Heart right ventricle (tissue), 16 donors: ENCODE results near the gene ADAM11. TPM values are rescaled to one million over a fixed set of nuclear protein-coding genes. Genes with fewer than 3 reads are reported as not detected.
A peak's percentile ranks its signal among the peaks of the same experiment; 100 is the strongest.
"Not testable (repeated sequence)": the region's sequence is repeated elsewhere in the genome, so short reads cannot be mapped to it uniquely, and the experiment has no call there.

Source experiments
- ATAC-seq, 8 donors: fragments of 200-7000 bp; cut with Tn5 transposase; one replicate each; pipeline ENCODE4 v1.9.1; 2020; ENCODE audit warnings: mild to moderate bottlenecking in 8 of 8, moderate library complexity in 8 of 8, moderate number of reproducible peaks in 1 of 8
- DNase-seq, 2 donors: peaks; one replicate each; pipeline ENCODE4 v3.0.0-alpha.2; 2020
- H3K27ac ChIP-seq, 10 donors: fragments of 200-600 bp; sonication (generic) in 2 of 10; one replicate each; pipeline versions ENCODE4 v1.5.0 to v1.8.0; 2020 to 2022; ENCODE audit warnings: mild to moderate bottlenecking in 3 of 10
- H3K27me3 ChIP-seq, 7 donors: fragments of 200-600 bp; one replicate each; pipeline ENCODE4 v1.8.0; 2021 to 2022; ENCODE audit warnings: mild to moderate bottlenecking in 2 of 7
- H3K36me3 ChIP-seq, 9 donors: fragments of 200-600 bp; sonication (generic) in 1 of 9; one replicate each; pipeline versions ENCODE4 v1.5.0 to v1.8.0; 2020 to 2022; ENCODE audit warnings: mild to moderate bottlenecking in 2 of 9
- H3K4me1 ChIP-seq, 9 donors: fragments of 200-600 bp; sonication (generic) in 1 of 9; one replicate each; pipeline versions ENCODE4 v1.5.0 to v1.8.0; 2020 to 2022; ENCODE audit warnings: mild to moderate bottlenecking in 4 of 9
- H3K4me3 ChIP-seq, 10 donors: fragments of 200-600 bp; sonication (generic) in 2 of 10; one replicate each; pipeline versions ENCODE4 v1.5.0 to v1.8.0; 2020 to 2022; ENCODE audit warnings: mild to moderate bottlenecking in 7 of 10, moderate library complexity in 2 of 10
- H3K9me3 ChIP-seq, 11 donors: fragments of 200-600 bp in 10 of 11; sonication (generic) in 2 of 11; one replicate each; pipeline versions ENCODE4 v1.5.0 to v1.8.0; 2013 to 2022; ENCODE audit warnings: mild to moderate bottlenecking in 2 of 11, control low read depth in 1 of 11, moderate library complexity in 1 of 11
- WGBS, 2 donors: extraction: QIAGEN DNeasy Blood & Tissue Kit; methylation state at CpG; one replicate each; pipeline ENCODE4 v1.1.7; 2013; ENCODE audit warnings: inconsistent platforms in 1 of 2; 5-methylcytosine and 5-hydroxymethylcytosine counted together
- intact Hi-C, 10 donors: fragments of 100-400 bp; cut with DNase I; formaldehyde crosslinking; loops; one replicate each; pipeline versions ENCODE4 v1.11.1 to v1.14.2; 2022
- long read RNA-seq, 3 donors: library from polyadenylated mRNA; unstranded; transcript quantifications; one replicate each; pipeline ENCODE4 v2.0.0, GENCODE V29; 2020 to 2021
- polyA plus RNA-seq, 2 donors: library from polyadenylated mRNA; stranded (reverse); fragments of 200-250 nt; gene quantifications; one replicate each; pipeline ENCODE4 v1.2.3, GENCODE V29; 2013
- total RNA-seq, 10 donors: library from RNA; stranded (reverse); fragmentation: NEBNext Ultra II Directional in 3 of 10; extraction: Animal tissue kit (Norgen Biotek cat#: 25700) in 3 of 10; gene quantifications; one replicate each; pipeline versions ENCODE4 v1.2.1 to v1.2.4, GENCODE V29; 2021 to 2023
- TF ChIP-seq, protein P1 (sequence below), 9 donors: fragments of 200-600 bp; sonication (generic) in 2 of 9; IDR thresholded peaks; one replicate each; pipeline versions ENCODE4 v1.5.0 to v1.8.0; 2021 to 2022; ENCODE audit warnings: antibody characterized with exemption in 9 of 9, mild to moderate bottlenecking in 5 of 9, moderate library complexity in 1 of 9
- donor health status: Arrhythmogenic right ventricular cardiomyopathy.
- donor health status: ischemic (EF 13 %, LVEDD 7.1; RV severe dilation, severe dysfunction).
- donor health status: healthy with polysubstance abuse.
- donor health status: DM: no; HTN: yes; CAD: no.
- donor health status: DM: no; HTN: no; CAD: no.
- donor health status: ischemic (EF 25% LVEDD 6.9; RV normal size, moderate dysfunction).
- donor health status: ischemic (EF 25% LVEDD 5.7; RV mildly dilated, moderate dysfunction).
- donor health status: healthy.
- donor health status: DM: yes; HTN: yes; CAD: no.
- donor health status: Ischemic cardiomyopathy.
- donor health status: ischemic (EF 35%, LVEDD 5.7; RV mildly dilated, moderate dysfunction).
- donor health status: nonischemic (EF 11% LVEDD 7.7; RV severe dilation, severe dysfunction).
- donor health status: DM: yes; HTN: yes; CAD: no.
- donor health status: PGD.
- donor health status: ischemic (EF 29% LVEDD 5.4; RV normal size, mild dysfunction).
- donor health status: nonischemic (EF 23%, LVEDD 6.1; RV moderate dilation, normal function).

ADAM11 gene, protein sequence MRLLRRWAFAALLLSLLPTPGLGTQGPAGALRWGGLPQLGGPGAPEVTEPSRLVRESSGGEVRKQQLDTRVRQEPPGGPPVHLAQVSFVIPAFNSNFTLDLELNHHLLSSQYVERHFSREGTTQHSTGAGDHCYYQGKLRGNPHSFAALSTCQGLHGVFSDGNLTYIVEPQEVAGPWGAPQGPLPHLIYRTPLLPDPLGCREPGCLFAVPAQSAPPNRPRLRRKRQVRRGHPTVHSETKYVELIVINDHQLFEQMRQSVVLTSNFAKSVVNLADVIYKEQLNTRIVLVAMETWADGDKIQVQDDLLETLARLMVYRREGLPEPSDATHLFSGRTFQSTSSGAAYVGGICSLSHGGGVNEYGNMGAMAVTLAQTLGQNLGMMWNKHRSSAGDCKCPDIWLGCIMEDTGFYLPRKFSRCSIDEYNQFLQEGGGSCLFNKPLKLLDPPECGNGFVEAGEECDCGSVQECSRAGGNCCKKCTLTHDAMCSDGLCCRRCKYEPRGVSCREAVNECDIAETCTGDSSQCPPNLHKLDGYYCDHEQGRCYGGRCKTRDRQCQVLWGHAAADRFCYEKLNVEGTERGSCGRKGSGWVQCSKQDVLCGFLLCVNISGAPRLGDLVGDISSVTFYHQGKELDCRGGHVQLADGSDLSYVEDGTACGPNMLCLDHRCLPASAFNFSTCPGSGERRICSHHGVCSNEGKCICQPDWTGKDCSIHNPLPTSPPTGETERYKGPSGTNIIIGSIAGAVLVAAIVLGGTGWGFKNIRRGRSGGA
- total RNA-seq (10 to 100 TPM in 4 of 10 donors, 1 to 10 TPM in 6; 3.2 to 18.3 (median 7.8) TPM), polyA plus RNA-seq (10 to 100 TPM in 1 of 2 donors, under 1 TPM in 1; 0.75 to 13.0 TPM)
- long read RNA-seq, donor 1, partial matches to known transcripts: 6 of 39 reads
- long read RNA-seq, donor 1, other reads (novel, unspliced or antisense): 33 of 39 reads
- long read RNA-seq, donor 2, partial matches to known transcripts: 24 of 31 reads
- long read RNA-seq, donor 2, other reads (novel, unspliced or antisense): 7 of 31 reads
- long read RNA-seq, donor 3, partial matches to known transcripts: 2 of 33 reads
- long read RNA-seq, donor 3, other reads (novel, unspliced or antisense): 31 of 33 reads

DNA sequence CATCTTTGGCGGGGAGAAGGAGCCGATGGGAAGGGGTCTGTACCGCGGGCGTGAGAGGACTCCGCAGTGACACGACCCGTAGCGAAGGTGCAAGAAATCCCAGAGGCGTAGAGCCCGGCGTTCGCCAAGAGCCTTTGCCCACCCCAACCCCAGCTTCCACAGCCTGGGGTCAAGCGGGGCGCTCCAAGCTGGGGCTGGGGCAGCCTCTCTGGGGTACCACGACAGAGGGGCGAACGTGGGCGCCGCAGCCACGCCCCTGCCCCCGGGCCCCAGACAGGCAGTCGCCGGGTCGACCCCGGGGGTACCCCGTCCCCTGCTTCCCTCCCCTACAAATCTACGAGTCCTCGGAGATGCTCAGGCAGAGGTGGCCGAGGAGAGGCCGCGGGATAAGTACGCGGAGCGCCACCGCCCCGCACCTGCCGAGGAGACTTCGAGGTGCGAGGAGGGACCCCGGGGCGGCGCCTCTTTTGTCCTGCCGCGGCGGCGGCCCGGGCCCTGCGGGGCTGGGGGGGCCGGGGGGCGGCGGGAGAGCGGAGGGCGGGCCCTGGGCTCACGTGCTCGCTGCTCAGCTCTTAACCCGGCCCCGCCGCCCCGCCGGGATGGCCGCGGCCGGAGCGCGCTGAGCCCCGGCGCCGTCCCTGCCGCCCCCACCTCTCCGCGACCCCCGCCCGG, at the start of gene ADAM11:
TSS of gene ADAM11 (plus strand) at position 575 of the 672 bp plus-strand sequence. CDS start 212 bp downstream, outside the sequence.
- DNase-seq: no peak
- WGBS, 2 donors: 4 to 5% methylated on average over 52 to 72 of the region's 74 CpGs
- TF ChIP-seq, protein P1, sequence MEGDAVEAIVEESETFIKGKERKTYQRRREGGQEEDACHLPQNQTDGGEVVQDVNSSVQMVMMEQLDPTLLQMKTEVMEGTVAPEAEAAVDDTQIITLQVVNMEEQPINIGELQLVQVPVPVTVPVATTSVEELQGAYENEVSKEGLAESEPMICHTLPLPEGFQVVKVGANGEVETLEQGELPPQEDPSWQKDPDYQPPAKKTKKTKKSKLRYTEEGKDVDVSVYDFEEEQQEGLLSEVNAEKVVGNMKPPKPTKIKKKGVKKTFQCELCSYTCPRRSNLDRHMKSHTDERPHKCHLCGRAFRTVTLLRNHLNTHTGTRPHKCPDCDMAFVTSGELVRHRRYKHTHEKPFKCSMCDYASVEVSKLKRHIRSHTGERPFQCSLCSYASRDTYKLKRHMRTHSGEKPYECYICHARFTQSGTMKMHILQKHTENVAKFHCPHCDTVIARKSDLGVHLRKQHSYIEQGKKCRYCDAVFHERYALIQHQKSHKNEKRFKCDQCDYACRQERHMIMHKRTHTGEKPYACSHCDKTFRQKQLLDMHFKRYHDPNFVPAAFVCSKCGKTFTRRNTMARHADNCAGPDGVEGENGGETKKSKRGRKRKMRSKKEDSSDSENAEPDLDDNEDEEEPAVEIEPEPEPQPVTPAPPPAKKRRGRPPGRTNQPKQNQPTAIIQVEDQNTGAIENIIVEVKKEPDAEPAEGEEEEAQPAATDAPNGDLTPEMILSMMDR (IDR thresholded peaks at IDR 0.05): no peak
- H3K4me1 ChIP-seq: peaks cover 4 to 22% (median 14%) of the 10 kb centered on the region in 9 donors
- no peaks in the 10 kb centered on the region for H3K9me3 ChIP-seq
- no peaks in the 10 kb centered on the region for H3K36me3 ChIP-seq
- intact Hi-C loops: no loop called here
- peak within 1 kb of the TSS; percentile 18 to 67 (median 46) for H3K4me3 ChIP-seq
- peak in 5 of 8 donors; percentile 8 to 50 (median 16) for ATAC-seq
- peaks cover 0 to 49% (median 33%) of the 10 kb centered on the region in 7 donors for H3K27me3 ChIP-seq
- peak within 1 kb of the TSS in 2 of 10 donors; percentile 37 to 69 for H3K27ac ChIP-seq

DNA sequence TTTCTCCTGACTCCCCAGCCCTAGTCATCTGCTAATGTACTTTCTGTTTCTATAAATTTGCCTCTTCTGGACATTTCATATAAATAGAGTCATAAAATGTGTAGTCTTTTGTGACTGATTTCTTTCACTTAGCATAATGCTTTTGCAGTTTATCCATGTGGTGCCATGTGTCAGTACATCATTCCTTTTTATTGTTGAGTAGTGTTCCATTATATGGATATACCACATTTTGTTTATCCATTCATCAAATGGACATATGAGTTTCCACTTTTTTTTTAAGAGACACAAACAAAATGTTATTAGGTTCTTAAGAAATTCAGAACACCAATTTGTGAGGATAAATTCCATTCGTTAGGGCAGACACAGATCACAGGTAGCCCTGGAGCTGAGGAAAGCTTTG, 39.3 kb upstream of the ADAM11 start:
- Histone ChIP-seq H3K36me3 (peaks cover 0 to 45% (median 0%) of the 10 kb centered on the region in 9 donors), H3K9me3 (no peaks in the 10 kb centered on the region), H3K27me3 (no peaks in the 10 kb centered on the region), H3K4me1 (no peaks in the 10 kb centered on the region), H3K4me3 (no peak overlapping the region), H3K27ac (no peak overlapping the region)
- DNase-seq: no peak
- intact Hi-C loops: no loop called here
- ATAC-seq: no peak
- 92 to 96% methylated on average over 1 of the region's 1 CpG for WGBS, 2 donors
- TF ChIP-seq, protein P1 (IDR thresholded peaks at IDR 0.05): no peak

DNA sequence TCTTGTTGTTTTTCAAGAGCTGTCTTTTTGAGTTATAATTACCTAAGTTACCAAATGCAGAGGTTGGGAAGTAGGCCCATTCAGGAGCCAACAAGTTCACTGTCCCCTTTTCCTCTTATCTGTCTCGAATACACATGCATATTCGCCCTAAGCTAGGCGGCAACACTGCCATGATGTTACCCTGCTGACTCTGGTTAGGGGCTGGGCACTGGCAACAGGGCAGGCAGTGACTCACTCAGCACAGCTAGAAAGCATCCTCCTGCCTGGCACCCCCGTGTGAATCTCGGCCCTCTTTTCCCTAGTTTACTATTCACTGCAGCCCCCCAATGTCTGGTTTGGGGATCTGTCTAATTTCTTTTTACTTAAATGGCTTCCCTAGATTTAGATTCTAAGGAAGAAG, 36.5 kb upstream of the ADAM11 start:
- H3K4me3 ChIP-seq: no peak overlapping the region
- no peaks in the 10 kb centered on the region for H3K27me3 ChIP-seq
- no peaks in the 10 kb centered on the region for H3K9me3 ChIP-seq
- H3K36me3 ChIP-seq: peaks cover 0 to 53% (median 0%) of the 10 kb centered on the region in 9 donors
- TF ChIP-seq, protein P1 (IDR thresholded peaks at IDR 0.05): no peak
- WGBS, 2 donors: 87 to 90% methylated on average over 5 of the region's 5 CpGs
- H3K4me1 ChIP-seq: no peaks in the 10 kb centered on the region
- ATAC-seq: no peak
- DNase-seq: no peak
- intact Hi-C loops: no loop called here
- H3K27ac ChIP-seq: no peak overlapping the region

DNA sequence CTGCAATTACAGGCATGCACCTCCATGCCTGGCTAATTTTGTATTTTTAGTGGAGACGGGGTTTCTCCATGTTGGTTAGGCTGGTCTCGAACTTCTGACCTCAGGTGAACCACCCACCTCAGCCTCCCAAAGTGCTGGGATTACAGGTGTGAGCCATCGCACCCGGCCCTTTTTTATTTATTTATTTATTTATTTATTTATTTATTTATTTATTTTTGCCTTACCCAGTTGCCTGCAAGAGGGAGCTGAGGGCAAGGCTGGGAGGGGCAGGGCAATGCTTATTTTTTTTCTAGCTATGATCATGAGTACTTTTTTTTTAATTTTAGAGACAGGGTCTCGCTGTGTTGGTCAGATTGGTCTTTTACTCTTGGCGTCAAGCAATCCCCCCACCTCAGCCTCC, 32.7 kb upstream of the ADAM11 start:
- ATAC-seq, H3K4me3 ChIP-seq, DNase-seq, intact Hi-C loops, H3K27me3 ChIP-seq, H3K27ac ChIP-seq, H3K4me1 ChIP-seq, H3K9me3 ChIP-seq: not testable (repeated sequence)
- WGBS, 2 donors: 97 to 98% methylated on average over 6 of the region's 6 CpGs
- H3K36me3 ChIP-seq: peaks cover 0 to 71% (median 11%) of the 10 kb centered on the region in 9 donors
